H9 (cell line): ENCODE data around the gene GPR173. TPM values are rescaled to one million over a fixed set of nuclear protein-coding genes. Genes with fewer than 3 reads are reported as not detected.

Experiments used
- DNase-seq: peaks from one replicate; pipeline ENCODE4 v3.0.0-alpha.2; 2017
- H2AFZ ChIP-seq: one replicate; pipeline ENCODE4 v1.6.1; 2013; ENCODE audit warnings: mild to moderate bottlenecking, low read length, control low read depth, moderate library complexity
- H2AK5ac ChIP-seq: 2 replicates; pipeline ENCODE4 v1.6.1; 2013; ENCODE audit warnings: low read length, control low read depth, mixed read lengths; ENCODE audit not compliant: insufficient read length
- H2BK120ac ChIP-seq: one replicate; pipeline ENCODE4 v1.6.1; 2013; ENCODE audit warnings: low read depth, mild to moderate bottlenecking, low read length, control low read depth, inconsistent platforms; ENCODE audit not compliant: poor library complexity, severe bottlenecking
- H2BK12ac ChIP-seq: 2 replicates; pipeline ENCODE4 v1.6.1; 2013; ENCODE audit warnings: low read length, control low read depth, mixed read lengths, low read depth; ENCODE audit not compliant: insufficient read length
- H2BK15ac ChIP-seq: 2 replicates; pipeline ENCODE4 v1.6.1; 2013; ENCODE audit warnings: low read depth, low read length, control low read depth
- H2BK20ac ChIP-seq: one replicate; pipeline ENCODE4 v1.6.1; 2013; ENCODE audit warnings: low read depth, mild to moderate bottlenecking, low read length, control low read depth, inconsistent platforms; ENCODE audit not compliant: poor library complexity, severe bottlenecking
- H2BK5ac ChIP-seq: 2 replicates; pipeline ENCODE4 v1.6.1; 2013; ENCODE audit warnings: low read length, control low read depth, mixed read lengths; ENCODE audit not compliant: insufficient read length
- H3K14ac ChIP-seq: 2 replicates; pipeline ENCODE4 v1.6.1; 2013; ENCODE audit warnings: low read length, control low read depth; ENCODE audit not compliant: insufficient read depth
- H3K18ac ChIP-seq: 2 replicates; pipeline ENCODE4 v1.6.1; 2013; ENCODE audit warnings: low read depth, mild to moderate bottlenecking, mixed read lengths, low read length, control low read depth; ENCODE audit not compliant: insufficient read length
- H3K23ac ChIP-seq: 2 replicates; pipeline ENCODE4 v1.6.1; 2013; ENCODE audit warnings: low read length, control low read depth, mixed read lengths, low read depth; ENCODE audit not compliant: insufficient read length
- H3K23me2 ChIP-seq: 2 replicates; pipeline ENCODE4 v1.6.1; 2013; ENCODE audit warnings: low read depth, mild to moderate bottlenecking, mixed read lengths, low read length, control low read depth; ENCODE audit not compliant: insufficient read length, poor library complexity, severe bottlenecking
- H3K27ac ChIP-seq: 2 replicates; pipeline ENCODE4 v1.5.1; 2013; ENCODE audit warnings: low read length, control low read depth, mixed read lengths, low read depth; ENCODE audit not compliant: insufficient read length
- H3K27me3 ChIP-seq: 2 replicates; pipeline ENCODE4 v1.6.1; 2013; ENCODE audit warnings: low read length, control low read depth, inconsistent platforms; ENCODE audit not compliant: insufficient read depth
- H3K4ac ChIP-seq: 2 replicates; pipeline ENCODE4 v1.6.1; 2013; ENCODE audit warnings: low read depth, mild to moderate bottlenecking, control low read depth, inconsistent platforms, low read length, moderate library complexity
- H3K4me1 ChIP-seq: 2 replicates; pipeline ENCODE4 v1.6.1; 2013; ENCODE audit warnings: low read length, control low read depth, inconsistent platforms; ENCODE audit not compliant: insufficient read depth
- H3K4me2 ChIP-seq: 2 replicates; pipeline ENCODE4 v1.6.1; 2013; ENCODE audit warnings: low read length, control low read depth, mixed read lengths; ENCODE audit not compliant: insufficient read length, insufficient read depth
- H3K56ac ChIP-seq: 2 replicates; pipeline ENCODE4 v1.6.1; 2013; ENCODE audit warnings: low read depth, mild to moderate bottlenecking, mixed read lengths, low read length, control low read depth; ENCODE audit not compliant: insufficient read length
- H3K79me1 ChIP-seq: 2 replicates; pipeline ENCODE4 v1.6.1; 2013; ENCODE audit warnings: low read depth, mild to moderate bottlenecking, moderate library complexity, low read length, control low read depth, inconsistent platforms; ENCODE audit not compliant: insufficient read depth, poor library complexity, severe bottlenecking
- H3K79me2 ChIP-seq: 2 replicates; pipeline ENCODE4 v1.6.1; 2013; ENCODE audit warnings: low read length, control low read depth, inconsistent platforms; ENCODE audit not compliant: insufficient read depth
- H3K9ac ChIP-seq: 2 replicates; pipeline ENCODE4 v1.6.1; 2013; ENCODE audit warnings: low read length, control low read depth, mixed read lengths; ENCODE audit not compliant: insufficient read length; ENCODE audit errors: extremely low read depth
- H3K9me3 ChIP-seq: one replicate; pipeline ENCODE4 v1.6.1; 2013; ENCODE audit warnings: low read depth, low read length, inconsistent platforms; ENCODE audit not compliant: control insufficient read depth
- H3T11ph ChIP-seq: one replicate; pipeline ENCODE4 v1.6.1; 2013; ENCODE audit warnings: mild to moderate bottlenecking, low read length, control low read depth, inconsistent platforms
- H4K20me1 ChIP-seq: one replicate; pipeline ENCODE4 v1.6.1; 2013; ENCODE audit not compliant: control insufficient read depth, insufficient read length, insufficient read depth
- H4K5ac ChIP-seq: 2 replicates; pipeline ENCODE4 v1.6.1; 2013; ENCODE audit warnings: low read depth, mild to moderate bottlenecking, mixed read lengths, low read length, control low read depth; ENCODE audit not compliant: insufficient read length
- H4K8ac ChIP-seq: replicated peaks from 2 replicates; pipeline ENCODE4 v1.6.1; 2013; ENCODE audit warnings: low read length, control low read depth, mixed read lengths, low read depth; ENCODE audit not compliant: insufficient read length
- H4K91ac ChIP-seq: 2 replicates; pipeline ENCODE4 v1.6.1; 2013; ENCODE audit warnings: low read depth, mild to moderate bottlenecking, moderate library complexity, mixed read lengths, low read length, control low read depth; ENCODE audit not compliant: insufficient read length
- H3K27ac Mint-ChIP-seq, 3 experiments: 2 replicates in 2 of 3; 3 replicates in 1 of 3; pipeline ENCODE4 v1.8.0; 2020 to 2021; ENCODE audit warnings: mixed read lengths in 3 of 3, mild to moderate bottlenecking in 1 of 3, moderate library complexity in 1 of 3
- H3K27me3 Mint-ChIP-seq: 2 replicates; pipeline ENCODE4 v1.8.0; 2021; ENCODE audit warnings: low read depth, mild to moderate bottlenecking, moderate library complexity, mixed read lengths
- H3K36me3 Mint-ChIP-seq, 3 experiments: 2 replicates in 2 of 3; 3 replicates in 1 of 3; pipeline ENCODE4 v1.8.0; 2020 to 2021; ENCODE audit warnings: low read depth in 3 of 3, mixed read lengths in 3 of 3; ENCODE audit not compliant: insufficient read depth in 1 of 3
- H3K4me1 Mint-ChIP-seq, 2 experiments: 2 replicates each; pipeline ENCODE4 v1.8.0; 2020; ENCODE audit warnings: mixed read lengths in 2 of 2
- H3K4me3 Mint-ChIP-seq, 2 experiments: 2 replicates in 1 of 2; 3 replicates in 1 of 2; pipeline ENCODE4 v1.8.0; 2020 to 2021; ENCODE audit warnings: mild to moderate bottlenecking in 2 of 2, mixed read lengths in 2 of 2, moderate library complexity in 1 of 2
- H3K9me3 Mint-ChIP-seq, 2 experiments: 2 replicates in 1 of 2; 3 replicates in 1 of 2; pipeline ENCODE4 v1.8.0; 2020; ENCODE audit warnings: mild to moderate bottlenecking in 2 of 2, mixed read lengths in 2 of 2, moderate library complexity in 1 of 2
- WGBS: extraction: QIAGEN DNeasy Blood & Tissue Kit; methylation state at CpG from one replicate; pipeline ENCODE4 v1.1.7; 2013; ENCODE audit warnings: missing lambda C conversion rate, low lambda C conversion rate, mixed read lengths; ENCODE audit not compliant: insufficient read length; ENCODE audit errors: extremely low coverage; 5-methylcytosine and 5-hydroxymethylcytosine counted together
- total RNA-seq: library from RNA; stranded (reverse); gene quantifications from 2 replicates; pipeline ENCODE4 v1.2.1, GENCODE V29; 2021
- TF ChIP-seq, protein P1 (sequence below): fragments of 200-600 bp; sonication (generic); conservative IDR thresholded peaks from 3 replicates; pipeline ENCODE4 v1.8.0; 2021; ENCODE audit warnings: antibody characterized with exemption, mild to moderate bottlenecking

The GPR173 gene
- total RNA-seq, 1 experiment from 2014 or later, result 5.4 TPM

DNA sequence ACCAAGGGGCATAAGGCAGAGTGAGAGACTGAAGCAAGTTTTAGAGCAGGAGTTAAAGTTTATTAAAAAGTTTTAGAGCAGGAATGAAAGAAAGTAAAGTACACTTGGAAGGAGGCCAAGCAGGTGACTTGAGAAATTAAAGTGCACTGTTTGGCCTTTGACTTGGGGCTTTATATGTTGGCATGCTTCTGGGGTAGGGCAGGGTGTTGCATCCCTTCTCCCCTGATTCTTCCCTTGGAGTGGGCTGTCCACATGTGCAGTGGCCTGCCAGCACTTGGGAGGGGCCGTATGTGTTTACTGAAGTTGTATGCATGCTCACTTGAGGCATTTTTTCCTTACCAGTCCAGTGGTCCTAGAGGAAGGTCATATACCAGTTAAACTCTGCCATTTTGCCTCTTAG, 35.3 kb upstream of the GPR173 start:
- Histone ChIP-seq H2BK20ac (no peak overlapping the region), H3K4ac (no peak overlapping the region)
- no peaks in the 10 kb centered on the region for H3K27me3 Mint-ChIP-seq

More for the DNA sequence above, 35.3 kb upstream of the GPR173 start:
- Histone ChIP-seq H2BK120ac (no peak overlapping the region), H3K79me2 (no peaks in the 10 kb centered on the region), H3K79me1 (no peaks in the 10 kb centered on the region), H3K4me2 (no peak overlapping the region), H3K14ac (no peak overlapping the region), H2BK15ac (no peak overlapping the region), H3K9me3 (peaks cover 13% of the 10 kb centered on the region), H3K56ac (no peak overlapping the region), H3T11ph (no peak overlapping the region), H3K23ac (no peak overlapping the region), H3K23me2 (no peaks in the 10 kb centered on the region), H2BK12ac (no peak overlapping the region), H4K8ac (no peak overlapping the region), H3K9ac (no peak overlapping the region), H4K5ac (no peak overlapping the region), H3K18ac (no peak overlapping the region), H3K27ac (no peak overlapping the region), H4K20me1 (no peaks in the 10 kb centered on the region), H2AFZ (no peak overlapping the region), H2AK5ac (no peak overlapping the region), H3K27me3 (no peaks in the 10 kb centered on the region), H3K4me1 (no peaks in the 10 kb centered on the region; the same call in 1 of the 2 replicates), H2BK5ac (no peak overlapping the region), H4K91ac (no peak overlapping the region)
- WGBS, result no CpG with 5 or more reads among the region's 1 CpG
- Mint-ChIP-seq H3K27ac (no peak overlapping the region), H3K4me1 (peaks cover 8% of the 10 kb centered on the region in 2 experiments), H3K36me3 (peaks cover 0 to 8% (median 1%) of the 10 kb centered on the region in 3 experiments; a peak in 3 of 7 replicates), H3K9me3 (peaks cover 50 to 61% of the 10 kb centered on the region in 2 experiments), H3K4me3 (no peak overlapping the region)
- TF ChIP-seq, protein P1, sequence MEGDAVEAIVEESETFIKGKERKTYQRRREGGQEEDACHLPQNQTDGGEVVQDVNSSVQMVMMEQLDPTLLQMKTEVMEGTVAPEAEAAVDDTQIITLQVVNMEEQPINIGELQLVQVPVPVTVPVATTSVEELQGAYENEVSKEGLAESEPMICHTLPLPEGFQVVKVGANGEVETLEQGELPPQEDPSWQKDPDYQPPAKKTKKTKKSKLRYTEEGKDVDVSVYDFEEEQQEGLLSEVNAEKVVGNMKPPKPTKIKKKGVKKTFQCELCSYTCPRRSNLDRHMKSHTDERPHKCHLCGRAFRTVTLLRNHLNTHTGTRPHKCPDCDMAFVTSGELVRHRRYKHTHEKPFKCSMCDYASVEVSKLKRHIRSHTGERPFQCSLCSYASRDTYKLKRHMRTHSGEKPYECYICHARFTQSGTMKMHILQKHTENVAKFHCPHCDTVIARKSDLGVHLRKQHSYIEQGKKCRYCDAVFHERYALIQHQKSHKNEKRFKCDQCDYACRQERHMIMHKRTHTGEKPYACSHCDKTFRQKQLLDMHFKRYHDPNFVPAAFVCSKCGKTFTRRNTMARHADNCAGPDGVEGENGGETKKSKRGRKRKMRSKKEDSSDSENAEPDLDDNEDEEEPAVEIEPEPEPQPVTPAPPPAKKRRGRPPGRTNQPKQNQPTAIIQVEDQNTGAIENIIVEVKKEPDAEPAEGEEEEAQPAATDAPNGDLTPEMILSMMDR, result no peak
- no peak for DNase-seq
